ENCODE measurements around the gene TRIM38.
A peak's percentile ranks its signal among the peaks of the same experiment; 100 is the strongest.
"Not testable (repeated sequence)": the region's sequence is repeated elsewhere in the genome, so short reads cannot be mapped to it uniquely, and the experiment has no call there.

Gene TRIM38

DNA sequence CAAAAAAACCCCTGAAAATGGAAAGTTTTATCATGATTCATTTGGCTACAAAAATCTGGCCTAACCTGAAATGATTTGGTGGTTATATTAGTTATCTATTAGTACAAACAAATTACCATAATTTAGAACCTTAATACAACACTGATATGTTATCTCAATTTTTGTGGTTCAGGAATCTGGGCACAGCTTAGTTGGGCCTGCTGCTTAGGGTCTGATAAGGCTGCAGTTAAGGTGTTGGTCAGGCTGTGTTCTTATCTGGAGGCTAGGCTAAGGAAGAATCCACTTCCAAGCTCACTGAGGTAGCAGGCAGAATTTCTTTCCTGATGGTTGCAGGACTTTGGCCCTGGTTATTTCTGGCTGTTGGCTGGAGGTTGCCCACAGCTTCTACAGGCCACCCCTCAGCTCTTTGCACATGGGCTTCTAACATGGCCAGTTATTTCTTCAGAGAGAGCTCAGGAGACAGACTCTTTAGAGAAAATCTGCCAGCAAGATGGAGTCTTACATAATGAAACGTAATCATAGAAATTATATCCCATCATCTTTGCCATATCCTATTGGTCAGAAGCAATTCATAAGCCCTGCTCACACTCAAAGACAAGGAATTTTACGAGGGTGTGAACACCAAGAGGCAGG is 11.4 kb downstream of the TRIM38 start:
- no peaks in the 10 kb centered on the region for H3K9me3 ChIP-seq (ENCODE audit: low read length)
- peaks cover 70% of the 10 kb centered on the region for H3K36me3 ChIP-seq (ENCODE audit: insufficient read depth, low read length)
- no peaks in the 10 kb centered on the region for H3K4me1 ChIP-seq (ENCODE audit: insufficient read depth, low read length)

DNA sequence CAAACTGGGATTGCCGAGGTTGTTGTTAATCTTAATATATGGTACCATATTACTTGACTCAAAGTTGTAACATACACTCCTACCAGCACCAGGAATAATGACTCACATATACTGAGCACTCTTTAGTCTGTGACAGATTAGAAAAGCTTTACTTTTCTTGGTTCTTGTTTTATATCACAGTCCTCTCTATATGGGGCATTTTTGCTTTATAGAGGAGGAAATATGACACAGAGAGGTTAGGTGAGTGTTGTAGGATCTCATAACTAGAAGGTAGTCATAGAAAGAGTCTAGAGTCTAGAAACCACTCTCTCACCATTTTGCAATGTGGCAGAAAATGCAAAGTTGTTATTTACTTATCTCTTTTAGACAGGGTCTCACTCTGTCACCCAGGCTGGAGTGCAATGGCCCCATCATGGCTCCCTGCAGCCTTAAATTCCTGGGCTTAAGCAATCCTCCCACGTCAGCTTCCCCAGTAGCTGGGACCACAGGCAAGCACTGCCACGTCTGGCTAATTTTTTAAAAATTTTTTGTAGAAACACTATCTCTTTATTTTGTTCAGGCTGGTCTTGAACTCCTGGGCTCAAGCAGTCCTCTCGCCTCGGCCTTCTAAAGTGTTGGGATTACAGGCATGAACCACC is 13.4 kb downstream of the TRIM38 start:
- H3K4me1 ChIP-seq (ENCODE audit: insufficient read depth, low read length), result no peaks in the 10 kb centered on the region
- no peak overlapping the region for H3K9ac ChIP-seq (ENCODE audit: low read length)
- H3K4me3 ChIP-seq (ENCODE audit: low read depth in 1 of 2, low read length in 2 of 2), result no peak overlapping the region
- H3K27me3 ChIP-seq (ENCODE audit: control insufficient read depth in 1 of 2, insufficient read depth in 2 of 2, low read length in 2 of 2), result no peaks in the 10 kb centered on the region
- H3K36me3 ChIP-seq (ENCODE audit: insufficient read depth, low read length), result peaks cover 60% of the 10 kb centered on the region
- no peak overlapping the region for H3K27ac ChIP-seq (ENCODE audit: low read depth, low read length)
- H3K9me3 ChIP-seq (ENCODE audit: low read length), result no peaks in the 10 kb centered on the region

More for the DNA sequence above, 11.4 kb downstream of the TRIM38 start:
- H3K4me3 ChIP-seq (ENCODE audit: low read depth in 1 of 2, low read length in 2 of 2), result no peak overlapping the region
- no peak overlapping the region for H3K9ac ChIP-seq (ENCODE audit: low read length)
- no peak overlapping the region for H3K27ac ChIP-seq (ENCODE audit: low read depth, low read length)
- H3K27me3 ChIP-seq (ENCODE audit: control insufficient read depth in 1 of 2, insufficient read depth in 2 of 2, low read length in 2 of 2), result no peaks in the 10 kb centered on the region

DNA sequence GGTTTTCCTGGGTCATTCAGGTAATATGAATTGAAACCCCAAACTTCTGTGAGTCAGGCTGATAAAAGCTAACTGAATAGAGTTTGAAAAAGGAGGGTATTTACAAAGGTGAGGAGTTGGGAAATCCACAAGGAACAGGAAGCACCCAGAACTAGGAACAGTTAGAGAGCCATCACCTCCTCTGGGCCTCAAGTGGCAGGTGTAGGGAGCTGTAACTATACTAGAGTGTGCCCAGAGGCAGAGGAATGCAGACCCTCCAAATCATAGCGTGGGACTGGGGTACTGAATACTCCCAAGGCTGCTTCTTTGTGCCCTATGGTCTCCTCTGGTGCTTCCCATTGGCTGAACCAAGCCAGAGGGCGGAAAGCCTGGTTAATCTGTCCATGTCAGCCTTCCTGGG is 18.3 kb downstream of the TRIM38 start:
- Histone ChIP-seq H3K27me3 (ENCODE audit: control insufficient read depth in 1 of 2, insufficient read depth in 2 of 2, low read length in 2 of 2) (no peaks in the 10 kb centered on the region), H3K4me1 (ENCODE audit: insufficient read depth, low read length) (no peaks in the 10 kb centered on the region), H3K9me3 (ENCODE audit: low read length) (no peaks in the 10 kb centered on the region), H3K36me3 (ENCODE audit: insufficient read depth, low read length) (peaks cover 46% of the 10 kb centered on the region), H3K9ac (ENCODE audit: low read length) (no peak overlapping the region), H3K27ac (ENCODE audit: low read depth, low read length) (no peak overlapping the region), H3K4me3 (ENCODE audit: low read depth in 1 of 2, low read length in 2 of 2) (no peak overlapping the region)

DNA sequence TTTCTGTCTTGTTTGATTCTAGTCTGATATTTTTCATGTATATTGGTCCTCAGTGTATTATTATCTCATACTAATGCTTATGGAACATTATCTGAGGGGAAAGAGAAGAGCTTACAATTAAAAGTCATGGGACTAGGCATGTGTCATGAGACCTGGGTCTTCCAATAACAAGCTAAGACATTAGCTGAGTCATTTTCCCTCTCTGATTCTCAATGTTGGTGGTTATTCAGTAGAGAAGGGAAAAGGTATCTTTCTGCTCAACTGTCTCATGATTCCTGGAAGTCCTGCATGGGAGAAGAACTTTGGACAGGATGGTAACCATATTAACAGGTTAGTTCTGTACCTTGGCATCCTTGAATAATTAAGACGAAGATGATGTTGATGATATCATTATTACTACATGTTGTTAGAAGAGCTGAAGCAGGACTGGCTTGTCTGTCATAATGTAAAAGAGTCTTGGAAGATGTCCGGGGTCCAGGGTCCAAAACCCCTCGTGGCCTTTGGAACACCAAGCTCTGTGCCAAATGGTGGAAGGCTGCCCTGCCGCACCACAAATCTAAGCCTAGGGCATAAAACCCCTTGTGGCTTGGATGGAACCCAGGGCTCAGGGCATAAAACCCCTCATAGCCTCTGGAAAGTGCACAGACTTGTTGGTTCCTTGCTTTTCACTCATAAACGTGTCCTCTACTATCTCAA is 19.1 kb downstream of the TRIM38 start:
- no peak overlapping the region for H3K9ac ChIP-seq (ENCODE audit: low read length)
- no peak overlapping the region for H3K27ac ChIP-seq (ENCODE audit: low read depth, low read length)
- no peaks in the 10 kb centered on the region for H3K4me1 ChIP-seq (ENCODE audit: insufficient read depth, low read length)
- no peaks in the 10 kb centered on the region for H3K9me3 ChIP-seq (ENCODE audit: low read length)
- H3K4me3 ChIP-seq (ENCODE audit: low read depth in 1 of 2, low read length in 2 of 2), result no peak overlapping the region
- no peaks in the 10 kb centered on the region for H3K27me3 ChIP-seq (ENCODE audit: control insufficient read depth in 1 of 2, insufficient read depth in 2 of 2, low read length in 2 of 2)
- H3K36me3 ChIP-seq (ENCODE audit: insufficient read depth, low read length), result peaks cover 39% of the 10 kb centered on the region

DNA sequence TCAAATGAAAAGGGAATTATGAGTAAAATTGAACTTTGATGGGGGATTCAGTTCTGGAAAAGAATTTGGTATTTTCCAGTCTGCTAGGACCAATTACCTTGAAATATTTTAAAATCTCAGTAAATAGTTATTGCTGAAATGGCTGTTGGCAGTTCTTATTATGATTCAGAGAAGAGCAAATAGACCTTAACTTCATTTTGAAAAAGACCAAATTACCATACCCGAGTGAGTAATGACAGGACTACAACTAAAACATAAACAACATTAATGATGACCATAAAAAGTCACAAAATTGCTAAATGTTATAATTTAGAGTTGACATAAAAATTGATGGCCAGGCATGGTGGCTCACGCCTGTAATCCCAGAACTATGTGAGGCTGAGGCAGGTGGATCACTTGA is 21.7 kb downstream of the TRIM38 start:
- Histone ChIP-seq H3K9me3 (ENCODE audit: low read length) (no peaks in the 10 kb centered on the region), H3K27ac (ENCODE audit: low read depth, low read length) (no peak overlapping the region), H3K9ac (ENCODE audit: low read length) (no peak overlapping the region), H3K36me3 (ENCODE audit: insufficient read depth, low read length) (peaks cover 36% of the 10 kb centered on the region), H3K27me3 (ENCODE audit: control insufficient read depth in 1 of 2, insufficient read depth in 2 of 2, low read length in 2 of 2) (no peaks in the 10 kb centered on the region), H3K4me3 (ENCODE audit: low read depth in 1 of 2, low read length in 2 of 2) (no peak overlapping the region), H3K4me1 (ENCODE audit: insufficient read depth, low read length) (no peaks in the 10 kb centered on the region)

DNA sequence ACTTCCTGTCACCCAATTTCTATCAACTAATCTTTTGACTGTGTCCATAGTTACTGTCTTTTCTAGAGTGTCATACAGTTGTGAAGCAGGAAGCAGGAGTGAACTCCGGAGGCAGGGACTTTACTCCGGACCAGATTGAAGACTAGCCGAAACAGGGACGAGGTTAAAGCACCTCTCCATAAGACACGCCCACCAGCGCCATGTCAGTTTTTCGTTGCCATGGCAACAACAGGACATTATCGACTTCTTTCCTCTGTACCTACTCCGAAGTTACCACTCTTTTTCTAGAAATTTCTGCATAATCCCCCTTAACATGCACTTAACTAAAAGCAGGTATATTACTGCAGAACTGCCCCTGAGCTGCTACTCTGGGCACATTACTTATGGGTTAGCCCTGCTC is 25.2 kb downstream of the TRIM38 start:
- Histone ChIP-seq H3K9me3 (ENCODE audit: low read length) (no peaks in the 10 kb centered on the region), H3K27me3 (ENCODE audit: control insufficient read depth in 1 of 2, insufficient read depth in 2 of 2, low read length in 2 of 2) (no peaks in the 10 kb centered on the region), H3K27ac (ENCODE audit: low read depth, low read length) (no peak overlapping the region), H3K36me3 (ENCODE audit: insufficient read depth, low read length) (peaks cover 18% of the 10 kb centered on the region), H3K9ac (ENCODE audit: low read length) (no peak overlapping the region), H3K4me3 (ENCODE audit: low read depth in 1 of 2, low read length in 2 of 2) (no peak overlapping the region), H3K4me1 (ENCODE audit: insufficient read depth, low read length) (no peaks in the 10 kb centered on the region)

DNA sequence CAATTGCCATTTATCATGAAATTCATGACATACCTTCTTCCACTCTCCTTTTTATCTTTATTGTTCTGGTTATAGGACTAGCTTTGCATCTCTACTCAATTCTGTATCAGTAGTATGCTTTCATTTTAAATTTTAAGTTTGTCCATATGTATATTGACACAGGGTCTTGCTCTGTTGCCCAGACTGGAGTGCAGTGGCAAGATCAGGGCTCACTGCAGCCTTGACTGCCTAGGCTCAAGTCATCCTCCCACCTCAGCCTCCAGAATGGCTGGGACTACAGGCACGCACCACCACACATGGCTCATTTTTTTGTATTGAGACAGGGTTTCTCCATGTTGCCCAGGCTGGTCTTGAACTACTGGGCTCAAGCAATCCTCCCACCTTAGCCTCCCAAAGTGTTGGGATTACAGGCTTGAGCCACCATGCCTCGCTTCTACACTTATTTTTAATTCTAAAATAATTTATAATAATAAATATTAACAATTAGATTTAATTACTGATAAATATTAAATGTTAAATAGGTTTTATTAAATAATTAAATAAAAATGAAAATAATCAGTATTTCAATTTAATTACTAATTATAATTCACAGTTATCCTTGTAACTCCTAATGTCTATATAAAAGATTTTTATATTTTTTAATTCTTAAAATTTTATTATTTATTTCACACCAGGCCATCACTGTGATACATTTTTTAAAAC is 27.7 kb downstream of the TRIM38 start:
- Histone ChIP-seq H3K9me3 (ENCODE audit: low read length) (no peaks in the 10 kb centered on the region), H3K9ac (ENCODE audit: low read length) (no peak overlapping the region), H3K27ac (ENCODE audit: low read depth, low read length) (no peak overlapping the region), H3K27me3 (ENCODE audit: control insufficient read depth in 1 of 2, insufficient read depth in 2 of 2, low read length in 2 of 2) (no peaks in the 10 kb centered on the region), H3K36me3 (ENCODE audit: insufficient read depth, low read length) (peaks cover 3% of the 10 kb centered on the region), H3K4me1 (ENCODE audit: insufficient read depth, low read length) (peaks cover 8% of the 10 kb centered on the region), H3K4me3 (ENCODE audit: low read depth in 1 of 2, low read length in 2 of 2) (no peak overlapping the region)

DNA sequence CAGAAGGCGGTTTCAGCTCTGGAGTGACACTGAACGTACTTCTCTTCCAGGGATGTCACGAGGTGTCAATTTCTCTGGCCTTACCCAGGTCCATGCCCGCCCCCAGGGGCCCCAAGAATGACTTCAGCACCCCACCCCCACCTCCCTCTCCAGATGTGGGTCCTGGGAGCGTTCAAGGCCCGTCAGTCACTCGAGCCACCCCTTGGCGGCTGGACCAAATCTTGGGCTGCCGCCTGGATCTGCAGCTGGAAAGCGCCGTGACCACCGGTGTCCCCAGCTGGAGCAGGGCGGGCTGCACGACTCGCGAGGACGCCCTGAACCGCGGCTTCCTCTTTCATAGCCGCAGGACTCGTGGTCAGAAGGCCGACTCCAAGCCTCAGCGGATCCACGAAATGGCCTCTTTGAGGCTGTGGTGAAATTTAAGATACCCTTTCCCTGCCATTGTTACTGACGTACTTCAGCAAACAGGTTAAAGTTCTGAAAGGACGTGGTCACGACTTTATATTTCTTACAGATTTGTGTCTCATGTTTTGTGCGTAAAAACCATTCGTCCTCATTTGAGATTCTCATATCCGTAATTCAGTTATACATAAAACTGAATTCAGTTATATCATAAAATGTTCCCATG is 29.3 kb downstream of the TRIM38 start:
- H3K9ac ChIP-seq (ENCODE audit: low read length), result peak overlapping the region; percentile 83
- no peaks in the 10 kb centered on the region for H3K27me3 ChIP-seq (ENCODE audit: control insufficient read depth in 1 of 2, insufficient read depth in 2 of 2, low read length in 2 of 2)
- peaks cover 3% of the 10 kb centered on the region for H3K36me3 ChIP-seq (ENCODE audit: insufficient read depth, low read length)
- H3K27ac ChIP-seq (ENCODE audit: low read depth, low read length), result peak overlapping the region; percentile 83
- H3K9me3 ChIP-seq (ENCODE audit: low read length), result no peaks in the 10 kb centered on the region
- H3K4me3 ChIP-seq (ENCODE audit: low read depth in 1 of 2, low read length in 2 of 2), result peak overlapping the region; percentile 64 to 73
- peaks cover 8% of the 10 kb centered on the region for H3K4me1 ChIP-seq (ENCODE audit: insufficient read depth, low read length)

DNA sequence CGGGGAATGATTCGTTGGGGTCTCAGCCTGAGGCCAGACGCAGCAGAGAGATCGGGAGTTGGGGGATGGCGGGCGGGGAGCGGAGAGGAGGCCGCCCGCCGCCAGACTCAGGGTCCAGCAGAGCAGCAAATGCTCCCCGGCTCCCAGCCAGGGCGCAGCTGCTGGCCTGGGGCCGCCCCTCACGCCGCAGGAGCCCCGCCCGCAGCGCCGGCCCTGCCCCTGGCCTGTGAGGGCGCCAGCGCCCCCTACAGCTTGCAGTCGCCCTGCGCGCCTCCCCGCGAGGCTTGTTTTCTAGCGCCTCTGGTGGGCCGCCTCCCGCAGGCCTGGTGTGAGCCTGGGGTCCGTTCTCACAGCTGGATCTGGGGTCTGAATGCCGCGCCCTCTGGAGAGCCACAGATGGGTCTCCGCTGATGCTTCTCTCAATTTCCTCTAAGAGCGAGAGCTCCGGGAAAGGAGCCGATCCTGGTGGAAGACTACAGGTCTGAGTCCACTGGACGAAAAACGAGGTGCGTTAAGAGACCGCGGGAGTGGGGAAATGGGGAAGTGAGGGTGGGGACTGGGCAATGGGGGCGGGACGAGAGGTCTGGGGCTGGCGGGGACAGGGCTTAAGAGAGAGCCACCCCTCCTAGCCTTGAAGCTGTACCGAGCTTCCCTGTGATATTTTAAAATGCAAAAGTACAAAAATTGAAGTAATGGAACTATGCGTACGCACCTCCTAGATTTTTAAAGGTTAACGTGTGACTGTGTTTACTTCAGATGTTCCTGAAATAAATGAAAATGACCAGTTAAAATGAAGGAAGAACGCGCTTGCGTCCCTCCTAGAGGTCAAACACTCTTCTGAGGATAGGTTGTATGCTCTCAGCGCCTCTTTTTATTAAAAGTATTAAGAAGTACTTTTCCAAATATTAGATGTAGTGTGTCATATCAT is 30.1 kb downstream of the TRIM38 start:
- no peaks in the 10 kb centered on the region for H3K36me3 ChIP-seq (ENCODE audit: insufficient read depth, low read length)

DNA sequence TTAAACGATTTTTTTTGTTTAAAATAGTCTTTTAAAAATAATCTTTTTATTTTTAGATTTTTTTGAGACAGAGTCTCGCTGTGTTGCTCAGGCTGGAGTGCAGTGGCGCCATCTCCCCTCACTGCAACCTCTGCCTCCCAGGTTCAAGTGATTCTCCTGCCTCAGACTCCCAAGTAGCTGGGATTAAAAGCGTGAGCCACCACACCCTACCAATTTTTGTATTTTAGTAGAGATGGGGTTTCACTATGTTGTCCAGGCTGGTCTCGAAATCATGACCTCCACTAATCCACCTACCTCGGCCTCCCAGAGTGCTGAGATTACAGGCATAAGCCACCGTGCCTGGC is 30.7 kb downstream of the TRIM38 start:
- not testable (repeated sequence) for H3K36me3 ChIP-seq (ENCODE audit: insufficient read depth, low read length); H3K27ac ChIP-seq (ENCODE audit: low read depth, low read length); H3K9ac ChIP-seq (ENCODE audit: low read length); H3K9me3 ChIP-seq (ENCODE audit: low read length); H3K4me1 ChIP-seq (ENCODE audit: insufficient read depth, low read length); H3K4me3 ChIP-seq (ENCODE audit: low read depth in 1 of 2, low read length in 2 of 2); H3K27me3 ChIP-seq (ENCODE audit: control insufficient read depth in 1 of 2, insufficient read depth in 2 of 2, low read length in 2 of 2)

More for the DNA sequence above, 30.1 kb downstream of the TRIM38 start:
- Histone ChIP-seq H3K9me3 (ENCODE audit: low read length) (no peaks in the 10 kb centered on the region), H3K27me3 (ENCODE audit: control insufficient read depth in 1 of 2, insufficient read depth in 2 of 2, low read length in 2 of 2) (no peaks in the 10 kb centered on the region), H3K27ac (ENCODE audit: low read depth, low read length) (peak overlapping the region; percentile 83), H3K4me3 (ENCODE audit: low read depth in 1 of 2, low read length in 2 of 2) (peak overlapping the region; percentile 64 to 73), H3K9ac (ENCODE audit: low read length) (peak overlapping the region; percentile 83), H3K4me1 (ENCODE audit: insufficient read depth, low read length) (peaks cover 8% of the 10 kb centered on the region)

All from muscle layer of colon (tissue), 2 donors.